Osteoblast (primary cell): ENCODE data around the gene CIC. TPM values are rescaled to one million over a fixed set of nuclear protein-coding genes. Genes with fewer than 3 reads are reported as not detected.
A peak's percentile ranks its signal among the peaks of the same experiment; 100 is the strongest.

Experiments
- DNase-seq: peaks from one replicate; pipeline ENCODE4 v3.0.0; 2011; ENCODE audit warnings: low spot score, mixed read lengths; ENCODE audit not compliant: insufficient read length; ENCODE audit errors: missing footprints
- H2AFZ ChIP-seq: 2 replicates; pipeline ENCODE4 v1.6.0; 2011; ENCODE audit warnings: mild to moderate bottlenecking, low read length
- H3K27ac ChIP-seq: 2 replicates; pipeline ENCODE4 v1.5.1; 2011; ENCODE audit warnings: mild to moderate bottlenecking, low read depth, low read length, moderate library complexity
- H3K27me3 ChIP-seq: 2 replicates; pipeline ENCODE4 v1.6.0; 2012; ENCODE audit warnings: mild to moderate bottlenecking, control low read depth, inconsistent platforms, low read length, moderate library complexity; ENCODE audit not compliant: insufficient read depth
- H3K36me3 ChIP-seq: 2 replicates; pipeline ENCODE4 v1.5.1; 2011; ENCODE audit warnings: mild to moderate bottlenecking, low read length, control low read depth, moderate library complexity; ENCODE audit not compliant: insufficient read depth
- H3K4me1 ChIP-seq: 2 replicates; pipeline ENCODE4 v1.5.1; 2011; ENCODE audit warnings: mild to moderate bottlenecking, low read length, control low read depth, moderate library complexity; ENCODE audit not compliant: insufficient read depth
- H3K4me2 ChIP-seq: 2 replicates; pipeline ENCODE4 v1.6.0; 2011; ENCODE audit warnings: mild to moderate bottlenecking, low read length; ENCODE audit not compliant: insufficient read depth
- H3K4me3 ChIP-seq: fragments of 200-600 bp; sonication (generic); 3 replicates; pipeline ENCODE4 v1.5.1; 2012; ENCODE audit warnings: mild to moderate bottlenecking, low read length, inconsistent platforms; ENCODE audit not compliant: insufficient read depth
- H3K79me2 ChIP-seq: 2 replicates; pipeline ENCODE4 v1.6.0; 2012; ENCODE audit warnings: mild to moderate bottlenecking, low read length, control low read depth, inconsistent platforms; ENCODE audit not compliant: insufficient read depth
- H3K9me3 ChIP-seq: 2 replicates; pipeline ENCODE4 v1.5.1; 2011; ENCODE audit warnings: low read depth, low read length, control low read depth
- H4K20me1 ChIP-seq: 2 replicates; pipeline ENCODE4 v1.6.0; 2012; ENCODE audit warnings: mild to moderate bottlenecking, low read length, control low read depth; ENCODE audit not compliant: insufficient read depth
- CTCF ChIP-seq: IDR thresholded peaks from 2 replicates; pipeline ENCODE4 v1.5.1; 2011; ENCODE audit warnings: mild to moderate bottlenecking, low read depth, low read length, moderate library complexity; ENCODE audit errors: extremely low read depth
- total RNA-seq: library from RNA; depleted of rRNA; stranded (reverse); fragments of >200 nt; gene quantifications from 2 replicates; pipeline ENCODE4 v1.2.3, GENCODE V29; 2012

CIC gene
- total RNA-seq, 1 donor, result 39.1 TPM

GRCh38 chr19:42274065-42274682 lies 5.1 kb downstream of the CIC start:
- Histone ChIP-seq H3K27ac (no peak overlapping the region), H3K36me3 (peaks cover 33% of the 10 kb centered on the region), H3K27me3 (no peaks in the 10 kb centered on the region), H3K9me3 (no peaks in the 10 kb centered on the region), H3K79me2 (peaks cover 94% of the 10 kb centered on the region), H3K4me1 (peaks cover 49% of the 10 kb centered on the region), H4K20me1 (peaks cover 50% of the 10 kb centered on the region), H2AFZ (no peak overlapping the region), H3K4me2 (no peak overlapping the region), H3K4me3 (no peak overlapping the region)
- TF ChIP-seq CTCF, result no peak
- DNase-seq, result no peak

GRCh38 chr19:42275103-42275502 lies 6.1 kb downstream of the CIC start:
- H3K27me3 ChIP-seq, result no peaks in the 10 kb centered on the region
- H3K27ac ChIP-seq, result no peak overlapping the region
- peaks cover 55% of the 10 kb centered on the region for H4K20me1 ChIP-seq
- H2AFZ ChIP-seq, result no peak overlapping the region
- peaks cover 33% of the 10 kb centered on the region for H3K36me3 ChIP-seq
- no peak overlapping the region for H3K4me2 ChIP-seq
- no peaks in the 10 kb centered on the region for H3K9me3 ChIP-seq
- H3K4me3 ChIP-seq, result peak overlapping the region; percentile 29
- H3K4me1 ChIP-seq, result peaks cover 52% of the 10 kb centered on the region
- no peak for DNase-seq
- peaks cover 93% of the 10 kb centered on the region for H3K79me2 ChIP-seq
- no peak for TF ChIP-seq CTCF

- no peaks in the 10 kb centered on the region for H3K27me3 ChIP-seq
- TF ChIP-seq CTCF, result no peak
- H3K4me1 ChIP-seq, result peaks cover 51% of the 10 kb centered on the region
- H3K9me3 ChIP-seq, result no peaks in the 10 kb centered on the region
- peaks cover 33% of the 10 kb centered on the region for H3K36me3 ChIP-seq
- no peak overlapping the region for H3K4me3 ChIP-seq
- no peak overlapping the region for H3K27ac ChIP-seq
- H3K4me2 ChIP-seq, result no peak overlapping the region
- H4K20me1 ChIP-seq, result peaks cover 55% of the 10 kb centered on the region
- H3K79me2 ChIP-seq, result peaks cover 93% of the 10 kb centered on the region
- no peak for DNase-seq
- no peak overlapping the region for H2AFZ ChIP-seq
Measured at GRCh38 chr19:42275517-42275916, 6.5 kb downstream of the CIC start.

- Histone ChIP-seq H3K4me2 (no peak overlapping the region), H3K27me3 (no peaks in the 10 kb centered on the region), H3K27ac (no peak overlapping the region), H3K79me2 (peaks cover 88% of the 10 kb centered on the region), H4K20me1 (peaks cover 55% of the 10 kb centered on the region), H3K4me3 (no peak overlapping the region), H3K9me3 (no peaks in the 10 kb centered on the region), H2AFZ (no peak overlapping the region), H3K36me3 (peaks cover 33% of the 10 kb centered on the region), H3K4me1 (peaks cover 46% of the 10 kb centered on the region)
- no peak for TF ChIP-seq CTCF
- DNase-seq, result no peak
Measured at GRCh38 chr19:42276284-42276683, 7.2 kb downstream of the CIC start.
